DMS114 treated with DMSO at 0.1 percent for 48 hours (cell line): ENCODE results near the gene SIX2.

Experiments used
- DNase-seq: peaks from one replicate; lab custom pipeline; 2025; ENCODE audit not compliant: unreplicated experiment; lab: John Stamatoyannopoulos, UW

Gene SIX2

DNA sequence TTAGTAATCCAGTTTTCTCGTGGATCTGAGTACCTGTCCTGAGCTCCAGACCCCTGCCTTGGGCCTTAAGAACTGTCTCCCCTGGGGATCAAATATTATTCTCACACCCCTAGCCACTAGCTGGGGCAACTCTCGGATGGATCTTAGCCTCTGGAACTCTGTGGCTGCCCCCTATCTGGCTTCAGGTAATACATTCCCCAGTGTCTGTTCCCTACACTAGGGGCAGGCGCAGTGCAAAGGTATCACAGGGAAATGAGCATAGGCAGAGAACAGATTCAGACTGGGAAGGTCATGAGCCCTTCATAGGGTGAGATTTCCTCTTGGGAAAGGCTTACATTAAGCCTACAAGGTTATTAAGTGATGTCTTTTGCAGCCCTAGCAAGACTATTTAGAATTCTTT is 11.2 kb upstream of the SIX2 start:
- no peak for DNase-seq

DNA sequence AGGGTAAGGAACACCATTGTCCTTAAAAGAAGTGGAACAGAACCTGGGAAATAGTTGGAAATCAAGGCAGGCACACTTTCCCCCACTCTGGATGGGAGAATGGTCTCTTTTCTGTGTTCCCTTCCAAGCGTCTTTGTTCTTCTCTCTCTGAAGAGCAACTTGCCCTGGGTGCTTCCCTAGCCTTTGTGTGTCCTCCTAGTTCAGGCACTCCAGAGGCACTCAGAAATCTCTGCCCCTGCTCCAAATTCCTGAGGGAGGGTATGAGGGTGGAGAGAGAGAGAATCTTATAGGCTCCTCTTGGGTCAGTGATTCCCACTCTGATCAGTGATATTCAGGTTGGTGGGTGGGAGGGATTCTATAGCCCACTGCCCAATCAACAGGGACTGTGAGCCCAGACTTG is 8.8 kb upstream of the SIX2 start:
- DNase-seq = no peak

DNA sequence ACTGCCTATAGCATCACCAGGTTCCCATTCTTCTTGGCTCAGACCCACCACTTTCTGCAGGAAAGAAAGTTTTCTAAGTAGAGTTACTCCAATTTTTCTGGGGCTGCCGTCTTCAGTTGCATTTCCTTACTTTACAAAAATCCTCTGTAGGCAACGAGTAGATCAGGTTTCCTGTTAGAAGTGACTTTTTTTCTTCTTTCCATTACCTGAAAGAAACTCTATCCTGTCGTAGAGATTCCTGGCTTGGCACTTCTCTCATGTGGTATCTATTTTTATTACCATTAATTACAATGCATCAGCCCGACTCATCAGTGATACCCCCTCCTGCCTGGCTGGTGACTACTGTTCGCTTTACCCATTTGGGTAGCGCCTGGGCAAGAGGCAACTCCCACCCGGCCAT is 5.6 kb upstream of the SIX2 start:
- no peak for DNase-seq

DNA sequence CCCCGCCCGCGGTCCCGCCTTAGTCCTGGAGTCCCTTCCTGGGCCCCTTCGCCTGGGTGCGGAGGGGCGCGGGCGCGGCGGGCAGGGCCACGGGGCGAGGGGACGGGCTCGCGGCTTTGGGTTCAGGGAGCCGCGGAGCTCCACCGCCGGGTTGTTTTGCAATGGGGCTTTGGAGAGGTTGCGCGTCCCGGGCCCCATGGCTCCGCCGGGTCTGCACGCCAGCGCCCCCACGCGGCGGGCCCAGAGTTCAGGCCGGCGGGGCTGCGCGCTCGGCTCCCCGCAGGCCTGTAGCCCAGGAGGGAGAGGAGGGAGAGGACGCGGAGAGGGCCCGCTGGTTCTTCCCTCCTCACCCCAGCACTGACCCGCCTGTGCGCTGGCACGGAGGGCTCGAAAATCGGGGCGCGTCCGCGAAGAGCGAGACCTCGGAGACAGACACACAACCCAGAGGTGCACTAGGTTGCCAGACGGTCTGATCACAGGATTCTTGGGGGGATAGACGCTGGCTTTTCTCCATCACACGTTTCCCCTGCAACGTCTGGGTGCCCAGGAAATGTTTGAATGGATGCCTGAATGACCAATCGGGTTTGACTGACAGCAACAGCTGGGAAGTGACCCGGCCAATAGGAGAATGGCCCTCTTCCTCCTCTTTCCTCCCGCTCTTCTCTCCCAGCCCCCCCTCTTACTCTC is 4.9 kb upstream of the SIX2 start:
- DNase-seq = no peak

DNA sequence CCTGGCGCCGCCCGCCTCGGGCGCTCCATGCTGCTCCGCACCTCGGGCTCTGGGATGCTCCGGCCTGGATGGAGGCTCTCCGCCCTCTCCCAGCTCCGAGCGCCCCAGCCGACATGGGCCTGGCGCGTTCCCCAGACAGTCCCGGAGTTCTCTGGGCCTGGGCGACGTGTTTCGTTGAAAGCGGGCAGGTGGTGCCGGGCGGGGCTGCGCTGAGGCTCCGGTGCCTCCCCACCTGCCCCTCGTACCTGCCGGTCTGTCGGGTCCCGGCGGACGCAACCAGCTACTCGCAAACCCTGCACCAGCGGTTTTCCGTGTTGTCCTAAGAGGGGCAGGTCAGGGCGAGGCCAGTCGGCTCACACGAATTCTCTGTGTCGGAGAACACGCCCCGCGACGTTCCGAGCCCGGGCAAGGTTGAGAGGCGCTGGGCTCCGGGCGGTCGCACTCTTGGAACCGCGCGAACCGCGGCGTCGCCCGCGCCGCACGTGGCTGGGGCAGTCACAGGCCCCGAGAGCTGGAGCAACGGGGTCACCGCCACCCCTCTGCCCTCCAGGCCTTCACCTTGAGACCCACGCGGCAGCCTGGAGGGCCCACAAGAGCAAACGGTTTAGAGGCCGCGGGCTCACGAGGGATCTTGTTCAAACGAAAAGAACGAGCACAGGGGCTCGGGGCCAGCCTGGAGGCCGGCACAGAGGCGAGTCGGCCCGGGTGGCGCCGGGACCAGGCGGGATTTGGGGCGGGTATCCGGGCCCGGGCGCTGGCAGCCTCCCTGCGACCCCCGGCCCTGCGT is 4.2 kb upstream of the SIX2 start:
- no peak for DNase-seq

DNA sequence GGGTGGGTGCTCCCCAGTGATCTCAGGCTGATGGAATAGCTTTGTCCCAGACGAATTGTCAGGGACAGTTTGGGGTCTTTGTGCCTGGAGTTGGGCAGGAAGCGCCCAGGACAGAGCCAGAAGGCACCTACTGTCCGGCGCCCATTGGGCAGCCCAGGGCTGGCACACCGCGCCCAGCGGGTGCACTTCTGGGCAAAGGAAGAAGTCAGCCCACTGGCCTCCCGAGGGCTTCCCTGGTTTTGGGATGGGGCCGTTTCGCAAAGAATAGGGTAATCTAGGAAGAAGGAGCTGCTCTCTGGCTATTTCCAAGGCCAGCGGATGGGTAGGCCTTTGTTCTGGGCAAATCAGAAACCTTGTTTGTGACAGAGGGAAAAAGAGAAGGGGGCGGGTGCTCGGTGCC is 3.5 kb upstream of the SIX2 start:
- DNase-seq = no peak

DNA sequence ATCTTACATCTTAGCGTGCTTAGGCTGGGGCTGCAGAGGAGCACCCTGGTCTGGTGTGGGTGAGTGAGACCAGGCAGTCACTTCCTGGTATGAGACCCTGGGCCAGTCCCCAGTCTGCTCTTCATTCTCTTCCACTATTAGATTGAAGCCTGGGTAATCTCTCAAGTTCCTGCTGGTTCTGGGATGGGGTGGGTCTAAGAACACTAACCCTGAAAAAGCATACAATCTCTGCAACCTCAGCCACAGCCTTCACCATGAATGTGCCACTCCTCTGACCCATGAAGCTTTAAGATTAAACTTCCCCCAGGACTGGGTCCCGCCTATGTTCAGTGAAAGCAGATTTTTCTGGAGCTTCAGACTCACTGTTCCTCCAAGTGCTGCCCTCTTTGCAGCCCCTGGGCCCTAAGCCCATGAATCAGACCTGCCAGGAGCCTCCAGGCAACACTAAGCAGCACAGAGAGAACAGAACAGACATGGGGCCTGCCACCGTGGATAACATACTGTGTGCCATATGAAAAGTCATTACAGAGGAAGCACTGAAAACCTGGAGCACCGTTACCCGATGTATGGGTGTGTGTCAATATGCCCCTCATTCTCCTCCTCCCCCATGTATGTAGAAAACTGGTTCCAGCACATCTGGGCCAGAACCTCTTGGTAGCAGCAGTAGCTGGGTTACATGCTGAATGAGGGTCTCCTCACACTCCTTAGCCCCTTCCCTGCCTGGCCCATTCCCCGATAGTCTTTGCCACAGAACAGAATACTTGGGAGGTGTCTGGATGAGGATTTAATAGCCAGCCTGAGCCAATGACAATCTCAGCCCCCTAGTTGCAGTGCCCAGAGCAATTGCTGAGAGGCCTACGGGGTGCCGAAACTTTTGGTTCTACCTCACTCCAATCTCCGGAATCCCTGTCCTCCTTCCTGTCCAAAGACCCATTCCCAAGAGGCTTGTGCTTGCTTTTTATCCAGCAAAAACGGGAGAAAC is 2.7 kb upstream of the SIX2 start:
- DNase-seq = no peak

DNA sequence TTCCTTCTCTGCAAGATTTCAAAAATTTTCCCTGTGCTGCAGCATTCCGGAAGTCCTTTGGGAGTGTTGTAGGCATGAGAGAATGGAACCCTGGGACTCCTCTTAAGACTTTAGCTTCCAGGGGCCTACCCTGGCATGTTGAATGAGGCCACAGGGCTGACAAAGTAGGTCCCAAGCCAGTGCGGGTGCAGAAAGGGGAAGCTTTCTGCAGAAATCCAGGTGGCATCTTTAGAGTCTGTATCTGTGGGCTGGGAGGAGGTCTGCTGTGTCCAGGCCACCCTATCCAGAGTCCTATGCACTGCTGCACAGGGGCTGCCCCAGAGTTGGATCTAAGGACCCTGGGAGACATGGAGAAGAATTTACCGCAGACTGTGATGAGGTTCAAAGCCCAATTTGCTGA is 1.9 kb upstream of the SIX2 start:
- no peak for DNase-seq

DNA sequence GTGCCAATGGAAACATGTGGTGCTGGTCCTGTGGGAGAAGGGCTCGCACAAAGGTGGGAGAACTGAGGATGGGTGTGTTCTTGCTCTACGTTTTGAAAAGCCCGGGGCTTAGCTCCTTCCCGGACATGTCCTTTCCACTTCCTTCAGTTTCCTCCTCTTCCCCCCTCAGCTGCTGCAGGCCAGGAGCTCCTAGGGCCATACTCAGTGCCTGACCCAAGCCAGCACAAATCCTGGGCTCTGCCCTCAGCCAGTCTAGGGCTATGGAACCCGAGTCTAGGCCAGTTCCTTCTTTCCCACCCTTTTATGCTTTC is 1.4 kb upstream of the SIX2 start:
- no peak for DNase-seq

DNA sequence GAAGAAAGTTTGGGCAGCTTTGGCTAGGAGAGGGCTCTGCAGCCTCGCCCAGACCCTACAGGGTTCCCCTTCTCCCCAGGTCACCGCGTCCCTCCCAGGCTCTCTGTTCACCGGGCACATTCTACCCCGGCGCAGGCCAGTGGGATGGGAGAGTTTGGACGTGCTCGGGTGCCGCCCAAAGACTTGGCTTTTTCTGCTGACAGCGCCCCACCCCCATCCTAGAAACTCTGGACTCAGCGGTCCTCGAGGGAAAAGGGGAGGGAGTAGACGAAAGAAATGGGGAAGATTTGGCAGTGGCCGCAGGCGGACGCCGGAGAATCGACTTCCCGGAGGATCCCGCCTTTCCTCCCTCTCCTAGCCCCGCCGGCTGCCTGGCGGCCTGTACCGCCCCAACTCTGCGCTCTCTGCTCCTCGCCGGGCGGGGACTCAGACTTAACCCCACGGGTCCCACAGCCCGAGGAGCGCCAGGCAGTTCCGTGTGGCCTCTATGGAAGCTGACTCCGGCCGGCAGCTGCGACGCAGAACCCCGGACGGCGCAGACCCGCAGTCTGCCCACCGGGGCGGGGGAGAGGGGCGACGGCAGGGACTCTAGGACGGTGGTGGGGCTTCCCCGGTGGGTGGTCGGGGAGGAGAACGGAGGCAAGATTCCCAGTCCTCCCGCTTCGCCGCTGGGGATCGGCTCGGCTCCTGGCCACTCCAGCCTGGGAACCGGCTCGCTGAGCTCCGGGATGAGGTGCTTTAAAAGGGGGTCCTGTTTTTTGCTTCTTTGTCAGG is 863 bp upstream of the SIX2 start:
- DNase-seq = no peak

DNA sequence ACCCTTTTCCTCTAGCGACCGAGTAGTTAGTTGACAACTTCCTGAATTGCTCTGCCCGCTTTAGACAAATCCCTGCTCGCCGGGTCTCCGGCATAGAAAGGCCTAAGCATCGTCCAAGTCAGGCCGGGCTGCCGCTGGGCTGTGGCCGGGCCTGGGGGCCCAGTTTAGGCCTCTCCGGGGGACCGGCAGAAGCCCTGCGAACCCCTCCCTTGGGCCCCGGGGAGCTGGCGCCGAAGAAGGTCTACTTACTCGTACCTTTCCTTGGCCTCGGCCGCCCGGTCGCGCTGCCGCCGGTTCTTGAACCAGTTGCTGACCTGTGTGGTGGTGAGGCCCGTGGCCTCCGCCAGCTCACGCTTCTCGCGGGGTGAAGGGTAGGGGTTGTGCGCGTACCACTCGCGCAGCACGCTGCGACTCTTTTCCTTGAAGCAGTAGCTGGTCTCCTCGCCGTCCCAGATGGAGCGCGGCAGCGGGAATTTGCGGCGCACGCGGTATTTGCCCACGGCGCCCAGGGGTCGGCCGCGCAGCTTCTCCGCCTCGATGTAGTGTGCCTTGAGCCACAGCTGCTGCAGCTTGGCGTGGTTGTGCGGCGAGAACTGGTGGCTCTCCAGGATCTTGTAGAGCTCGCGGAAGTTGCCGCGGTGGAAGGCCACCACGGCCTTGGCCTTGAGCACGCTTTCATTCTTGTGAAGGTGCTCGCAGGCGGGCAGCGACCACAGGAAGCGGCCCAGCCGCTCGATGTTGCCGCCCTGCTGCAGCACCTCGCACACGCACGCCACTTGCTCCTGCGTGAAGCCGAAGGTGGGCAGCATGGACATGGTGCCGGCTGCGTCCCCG is 739 bp downstream of the SIX2 start:
- no peak for DNase-seq

DNA sequence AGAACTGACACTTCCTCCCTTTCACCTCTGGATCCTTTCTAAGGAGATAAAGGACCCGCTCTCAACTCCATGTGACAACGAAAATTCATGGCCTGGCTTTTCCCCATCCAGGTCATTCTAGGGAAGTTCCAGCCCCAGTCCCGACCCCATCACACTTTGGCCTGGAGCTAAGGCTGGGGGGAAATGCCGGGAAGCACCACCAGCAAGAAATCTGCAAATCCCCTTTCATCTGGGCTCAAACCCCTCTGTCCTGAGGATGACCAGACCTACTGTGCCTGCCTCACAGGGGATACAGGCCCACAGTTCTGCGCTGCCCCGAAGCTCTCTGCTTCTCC is 1.3 kb downstream of the SIX2 start:
- DNase-seq = no peak

DNA sequence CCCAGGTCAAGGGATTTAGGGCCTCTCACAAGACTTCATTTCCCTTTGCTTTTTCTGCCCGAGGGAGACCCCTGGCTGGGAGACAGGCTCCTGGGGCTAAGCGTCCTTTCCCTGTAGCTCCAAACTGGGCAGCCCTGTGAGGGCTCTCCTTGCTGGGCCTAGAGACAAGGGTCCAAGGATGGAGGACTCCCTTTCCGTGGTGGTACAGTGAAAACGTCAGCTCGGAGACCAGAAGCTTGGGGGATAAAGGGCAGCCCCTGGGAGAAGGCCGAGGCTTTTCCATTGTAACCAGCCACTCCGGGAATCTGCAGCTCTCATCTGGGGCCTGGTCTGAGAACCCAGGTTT is 2.3 kb downstream of the SIX2 start:
- DNase-seq = no peak

DNA sequence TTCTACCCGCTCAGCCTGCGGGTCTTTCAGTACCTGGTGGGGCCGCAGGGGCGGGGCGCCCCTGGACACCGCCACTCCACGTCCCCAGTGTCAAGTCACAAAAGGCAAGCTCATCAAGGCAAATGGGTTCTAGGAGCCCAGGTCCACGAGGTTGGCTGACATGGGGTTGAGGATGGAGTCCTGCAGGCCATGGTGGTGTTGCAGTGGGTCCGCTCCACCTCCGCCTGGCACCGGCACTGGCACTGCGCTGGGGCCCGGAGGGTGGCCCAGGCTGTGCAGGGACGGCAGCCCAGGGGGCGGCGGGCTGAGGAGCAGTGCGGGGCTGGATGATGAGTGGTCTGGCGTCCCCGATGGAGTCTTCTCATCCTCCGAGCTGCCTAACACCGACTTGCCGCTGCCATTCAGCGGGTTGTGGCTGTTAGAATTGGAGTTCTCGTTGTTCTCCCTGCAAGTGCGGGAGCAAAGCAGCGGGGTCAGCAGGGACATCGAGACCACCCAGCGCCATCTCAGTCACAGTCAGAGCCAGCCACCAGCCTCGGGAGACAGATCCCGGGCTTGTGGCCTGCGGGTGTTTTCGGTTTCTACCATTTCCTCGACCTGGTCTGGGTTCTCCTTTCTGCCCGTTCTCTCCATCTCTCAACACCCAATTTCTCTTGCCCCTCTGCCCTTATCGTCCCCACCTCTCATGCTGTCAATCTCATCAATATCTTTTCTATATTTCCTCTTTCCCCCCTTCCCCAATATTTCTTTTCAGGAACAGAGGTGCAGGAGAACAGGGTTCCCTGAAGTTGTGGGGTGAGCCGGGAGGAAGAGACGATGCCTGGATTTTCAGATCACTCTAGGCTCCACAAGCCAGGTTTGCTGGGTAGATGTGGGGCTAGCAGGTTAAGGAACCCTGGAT is 3.0 kb downstream of the SIX2 start:
- no peak for DNase-seq

DNA sequence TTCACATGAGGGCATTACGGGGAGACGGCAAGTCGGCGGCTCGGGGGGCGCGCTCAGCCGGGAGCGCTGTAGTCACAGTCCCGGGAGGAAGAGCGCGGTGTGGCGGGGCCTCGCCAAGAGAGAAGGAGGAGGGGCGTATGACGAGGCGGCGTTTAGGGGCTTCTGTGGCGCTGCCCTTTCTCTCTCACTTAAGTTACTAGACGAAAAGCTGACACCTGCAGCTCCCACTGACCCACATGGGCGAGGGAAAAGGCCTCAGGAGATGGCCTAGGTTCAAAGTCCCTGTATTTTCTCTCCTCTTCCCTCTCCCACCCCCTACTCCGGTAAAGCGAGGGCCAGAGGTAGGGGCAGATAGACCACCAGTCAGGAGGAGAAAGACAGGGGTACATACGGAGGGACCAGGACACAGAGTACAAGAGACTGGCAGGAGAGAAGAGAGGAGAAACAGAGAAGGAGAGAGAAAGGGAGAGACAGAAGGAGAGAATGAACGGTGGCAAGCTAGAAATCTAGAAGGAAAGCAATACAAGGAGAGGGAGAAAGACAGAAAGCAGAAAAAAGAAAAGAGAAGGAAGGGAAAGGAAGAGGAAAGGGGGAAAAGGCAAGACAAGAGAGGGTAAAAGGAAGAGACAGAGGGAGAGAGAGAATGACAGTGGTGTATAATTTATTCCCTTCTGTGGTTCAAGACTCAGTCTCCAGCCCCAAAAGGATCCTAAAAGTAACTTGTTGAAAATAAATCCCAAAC is 3.8 kb downstream of the SIX2 start:
- DNase-seq = no peak

DNA sequence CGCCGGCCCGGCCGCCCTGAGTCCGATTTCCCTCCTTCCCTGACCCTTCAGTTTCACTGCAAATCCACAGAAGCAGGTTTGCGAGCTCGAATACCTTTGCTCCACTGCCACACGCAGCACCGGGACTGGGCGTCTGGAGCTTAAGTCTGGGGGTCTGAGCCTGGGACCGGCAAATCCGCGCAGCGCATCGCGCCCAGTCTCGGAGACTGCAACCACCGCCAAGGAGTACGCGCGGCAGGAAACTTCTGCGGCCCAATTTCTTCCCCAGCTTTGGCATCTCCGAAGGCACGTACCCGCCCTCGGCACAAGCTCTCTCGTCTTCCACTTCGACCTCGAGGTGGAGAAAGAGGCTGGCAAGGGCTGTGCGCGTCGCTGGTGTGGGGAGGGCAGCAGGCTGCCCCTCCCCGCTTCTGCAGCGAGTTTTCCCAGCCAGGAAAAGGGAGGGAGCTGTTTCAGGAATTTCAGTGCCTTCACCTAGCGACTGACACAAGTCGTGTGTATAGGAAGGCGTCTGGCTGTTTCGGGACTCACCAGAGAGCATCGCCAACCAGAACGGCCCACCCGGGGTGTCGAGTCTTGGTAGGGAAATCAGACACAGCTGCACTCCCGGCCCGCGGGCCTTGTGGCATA is 4.6 kb downstream of the SIX2 start:
- DNase-seq = no peak

DNA sequence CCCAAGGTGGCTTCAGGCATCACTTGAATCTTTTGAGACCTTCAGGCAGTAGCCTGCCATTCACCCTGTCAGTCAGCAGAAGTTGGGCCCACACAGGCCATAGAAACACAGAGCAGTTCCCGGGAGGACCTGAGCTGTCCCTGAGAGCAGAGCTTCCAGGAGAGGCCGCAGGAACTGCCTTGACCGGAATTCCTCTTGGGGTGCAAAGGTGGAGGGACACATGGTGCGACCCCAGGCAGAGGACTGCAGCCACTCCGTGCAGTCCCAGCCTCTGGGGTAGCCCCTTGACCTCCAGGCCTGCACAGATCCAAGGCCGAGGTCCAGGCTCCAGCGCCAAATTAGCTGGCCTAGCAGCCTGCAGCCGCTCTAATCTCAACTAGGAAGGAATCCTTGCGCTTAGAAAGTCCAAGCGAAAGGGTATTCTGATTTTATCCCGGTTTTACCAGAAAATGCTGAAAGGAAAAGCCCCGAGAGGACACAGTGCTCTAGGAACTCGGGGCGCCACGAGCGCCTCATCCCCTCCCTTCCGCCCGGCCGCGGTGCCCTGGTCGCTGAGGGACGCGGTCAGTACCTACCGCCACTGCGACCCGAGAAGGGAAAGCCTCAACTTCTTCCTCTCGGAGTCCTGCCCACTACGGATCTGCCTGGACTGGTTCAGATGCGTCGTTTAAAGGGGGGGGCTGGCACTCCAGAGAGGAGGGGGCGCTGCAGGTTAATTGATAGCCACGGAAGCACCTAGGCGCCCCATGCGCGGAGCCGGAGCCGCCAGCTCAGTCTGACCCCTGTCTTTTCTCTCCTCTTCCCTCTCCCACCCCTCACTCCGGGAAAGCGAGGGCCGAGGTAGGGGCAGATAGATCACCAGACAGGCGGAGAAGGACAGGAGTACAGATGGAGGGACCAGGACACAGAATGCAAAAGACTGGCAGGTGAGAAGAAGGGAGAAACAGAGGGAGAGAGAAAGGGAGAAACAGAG is 5.4 kb downstream of the SIX2 start:
- no peak for DNase-seq
